H1 (cell line): ENCODE results near the gene NOXO1. TPM values are rescaled to one million over a fixed set of nuclear protein-coding genes. Genes with fewer than 3 reads are reported as not detected.

ENCODE experiments used
- CTCF ChIA-PET: fragments of 300-600 bp; sonication (Branson Sonifier 250); formaldehyde crosslinking; loops from one replicate; lab custom pipeline; 2021; ENCODE audit not compliant: partially characterized antibody; lab: Charles Lee
- POLR2A ChIA-PET: fragments of 300-600 bp; sonication (Branson Sonifier 250); formaldehyde crosslinking; loops from one replicate; lab custom pipeline; 2021; ENCODE audit warnings: inconsistent platforms; ENCODE audit not compliant: partially characterized antibody; lab: Charles Lee
- DNase-seq, 2 experiments: peaks; one replicate each; pipeline versions ENCODE4 v3.0.0 to v3.0.0-alpha.2; 2010 to 2022; ENCODE audit warnings: low spot score in 2 of 2, low read depth in 1 of 2, mixed read lengths in 1 of 2
- FAIRE-seq: peaks from 2 replicates; lab custom pipeline; 2011; peaks lifted over from hg19 to GRCh38; lab: Jason Lieb, UNC
- H2AFZ ChIP-seq: 2 replicates; pipeline ENCODE4 v1.8.1; 2012; ENCODE audit warnings: low read length, inconsistent platforms
- H2AK5ac ChIP-seq: 2 replicates; pipeline ENCODE4 v1.6.1; 2013; ENCODE audit warnings: low read depth, low read length
- H2BK120ac ChIP-seq: replicated peaks from 2 replicates; pipeline ENCODE3; 2013; ENCODE audit warnings: low read depth, low read length, inconsistent platforms
- H2BK12ac ChIP-seq: 2 replicates; pipeline ENCODE4 v1.6.1; 2013; ENCODE audit warnings: low read depth, low read length
- H2BK15ac ChIP-seq: 2 replicates; pipeline ENCODE4 v1.6.1; 2013; ENCODE audit warnings: low read length
- H2BK20ac ChIP-seq: 2 replicates; pipeline ENCODE4 v1.6.1; 2013; ENCODE audit warnings: low read length
- H2BK5ac ChIP-seq: 2 replicates; pipeline ENCODE4 v1.6.1; 2013; ENCODE audit warnings: low read depth, low read length
- H3K14ac ChIP-seq: 2 replicates; pipeline ENCODE4 v1.6.1; 2013; ENCODE audit warnings: inconsistent platforms; ENCODE audit not compliant: insufficient read length
- H3K18ac ChIP-seq: 2 replicates; pipeline ENCODE4 v1.6.1; 2013; ENCODE audit warnings: low read length; ENCODE audit errors: extremely low read depth
- H3K23ac ChIP-seq: 2 replicates; pipeline ENCODE4 v1.6.1; 2013; ENCODE audit warnings: inconsistent platforms; ENCODE audit not compliant: insufficient read length
- H3K23me2 ChIP-seq: 2 replicates; pipeline ENCODE4 v1.6.1; 2013; ENCODE audit warnings: low read depth, low read length
- H3K27ac ChIP-seq: 2 replicates; pipeline ENCODE4 v1.6.1; 2011; ENCODE audit warnings: low read depth, low read length, inconsistent platforms
- H3K27me3 ChIP-seq, 4 experiments: replicated peaks in 1 of 4; 1 replicate in 1 of 4; 2 replicates in 3 of 4; pipeline versions ENCODE4 v1.6.1 to v1.8.1; 2011 to 2013; ENCODE audit warnings: low read length in 3 of 4, mild to moderate bottlenecking in 3 of 4, inconsistent platforms in 2 of 4, mixed read lengths in 2 of 4, moderate library complexity in 1 of 4; ENCODE audit not compliant: control insufficient read depth in 3 of 4, insufficient read depth in 3 of 4; ENCODE audit errors: extremely low read depth in 1 of 4
- H3K36me3 ChIP-seq, 4 experiments: 2 replicates each; pipeline versions ENCODE4 v1.6.1 to v1.8.1; 2011 to 2013; ENCODE audit warnings: mild to moderate bottlenecking in 4 of 4, low read length in 3 of 4, moderate library complexity in 2 of 4, control low read depth in 1 of 4, inconsistent platforms in 1 of 4; ENCODE audit not compliant: insufficient read depth in 4 of 4, control insufficient read depth in 2 of 4
- H3K4ac ChIP-seq: replicated peaks from 2 replicates; pipeline ENCODE3; 2013; ENCODE audit warnings: low read length, low read depth, mixed read lengths, inconsistent platforms; ENCODE audit not compliant: insufficient read length
- H3K4me1 ChIP-seq, 4 experiments: replicated peaks in 1 of 4; 1 replicate in 1 of 4; 2 replicates in 3 of 4; pipeline versions ENCODE4 v1.6.1 to v1.8.1; 2011 to 2013; ENCODE audit warnings: low read length in 3 of 4, inconsistent platforms in 2 of 4, mixed read lengths in 1 of 4; ENCODE audit not compliant: insufficient read depth in 4 of 4, control insufficient read depth in 3 of 4
- H3K4me2 ChIP-seq, 2 experiments: 2 replicates each; pipeline versions ENCODE4 v1.6.1 to v1.8.1; 2011 to 2013; ENCODE audit warnings: low read depth in 2 of 2, low read length in 2 of 2, control low read depth in 1 of 2, inconsistent platforms in 1 of 2, mild to moderate bottlenecking in 1 of 2; ENCODE audit not compliant: insufficient read depth in 1 of 2
- H3K4me3 ChIP-seq, 4 experiments: fragments of 200-600, 300-600 bp in 1 of 4; sonication (generic), shearing (Covaris generic), sonication (Bioruptor Twin) in 1 of 4; 2 replicates each; pipeline versions ENCODE4 v1.5.1 to v1.8.1; 2011 to 2016; ENCODE audit warnings: low read length in 4 of 4, low read depth in 3 of 4, control low read depth in 2 of 4, inconsistent platforms in 2 of 4, mild to moderate bottlenecking in 2 of 4, mixed read lengths in 1 of 4, moderate library complexity in 1 of 4; ENCODE audit not compliant: insufficient read depth in 2 of 4; ENCODE audit errors: extremely low read depth in 1 of 4
- H3K56ac ChIP-seq: replicated peaks from 2 replicates; pipeline ENCODE3; 2013; ENCODE audit warnings: low read depth, mild to moderate bottlenecking, mixed read lengths, low read length, inconsistent platforms; ENCODE audit not compliant: insufficient read length
- H3K79me1 ChIP-seq: 2 replicates; pipeline ENCODE4 v1.6.1; 2013; ENCODE audit warnings: low read depth, low read length, control low read depth
- H3K79me2 ChIP-seq, 2 experiments: 2 replicates each; pipeline versions ENCODE4 v1.6.1 to v1.8.1; 2012 to 2013; ENCODE audit warnings: low read length in 2 of 2, mild to moderate bottlenecking in 2 of 2, inconsistent platforms in 1 of 2; ENCODE audit not compliant: insufficient read depth in 2 of 2, control insufficient read depth in 1 of 2
- H3K9ac ChIP-seq, 4 experiments: replicated peaks in 1 of 4; 1 replicate in 1 of 4; 2 replicates in 3 of 4; pipeline versions ENCODE4 v1.6.1 to v1.8.1; 2011 to 2013; ENCODE audit warnings: low read depth in 3 of 4, low read length in 3 of 4, control low read depth in 2 of 4, mild to moderate bottlenecking in 2 of 4, moderate library complexity in 2 of 4, inconsistent platforms in 1 of 4; ENCODE audit errors: extremely low read depth in 1 of 4
- H3K9me3 ChIP-seq, 2 experiments: 2 replicates each; pipeline versions ENCODE4 v1.6.1 to v1.8.1; 2012 to 2013; ENCODE audit warnings: mild to moderate bottlenecking in 2 of 2, moderate library complexity in 2 of 2, control low read depth in 1 of 2, inconsistent platforms in 1 of 2, low read depth in 1 of 2, low read length in 1 of 2, mixed read lengths in 1 of 2; ENCODE audit not compliant: insufficient read depth in 2 of 2
- H4K20me1 ChIP-seq, 2 experiments: replicated peaks in 1 of 2; 2 replicates each; pipeline versions ENCODE3 to v1.8.1; 2011 to 2013; ENCODE audit warnings: inconsistent platforms in 2 of 2, low read length in 2 of 2, mild to moderate bottlenecking in 1 of 2; ENCODE audit not compliant: insufficient read depth in 2 of 2, control insufficient read depth in 1 of 2
- H4K5ac ChIP-seq: 2 replicates; pipeline ENCODE4 v1.6.1; 2013; ENCODE audit warnings: low read length, low read depth, mixed read lengths, inconsistent platforms; ENCODE audit not compliant: insufficient read length
- H4K8ac ChIP-seq: 2 replicates; pipeline ENCODE4 v1.8.0; 2013; ENCODE audit warnings: mild to moderate bottlenecking, moderate library complexity, low read length, inconsistent platforms; ENCODE audit not compliant: insufficient read depth; ENCODE audit errors: extremely low read depth
- H4K91ac ChIP-seq: replicated peaks from 2 replicates; pipeline ENCODE3; 2013; ENCODE audit warnings: low read length, mixed read lengths, inconsistent platforms; ENCODE audit not compliant: insufficient read length
- ASH2L ChIP-seq: fragments of 200-600, 300-600 bp; sonication (generic); IDR thresholded peaks from one replicate; pipeline ENCODE4 v1.7.1; 2017; ENCODE audit warnings: low read length
- CBX8 ChIP-seq: fragments of 300-800, 300-1000 bp; sonication (generic); IDR thresholded peaks from 2 replicates; pipeline ENCODE4 v1.7.1; 2016; ENCODE audit warnings: low read depth, low read length, borderline replicate concordance
- EZH2 ChIP-seq: fragments of 200-600 bp; sonication (generic); IDR thresholded peaks from 2 replicates; pipeline ENCODE4 v1.7.1; 2012; ENCODE audit warnings: low read depth, mild to moderate bottlenecking, moderate library complexity, low read length, inconsistent platforms; ENCODE audit not compliant: severe bottlenecking
- KDM4A ChIP-seq: IDR thresholded peaks from one replicate; pipeline ENCODE4 v1.7.1; 2012; ENCODE audit warnings: low read depth, mild to moderate bottlenecking, moderate library complexity, low read length, inconsistent platforms; ENCODE audit not compliant: severe bottlenecking
- PHF8 ChIP-seq: fragments of 200-600 bp; sonication (generic); conservative IDR thresholded peaks from 2 replicates; pipeline ENCODE4 v1.7.1; 2012; ENCODE audit warnings: low read depth, mild to moderate bottlenecking, inconsistent platforms, low read length, moderate library complexity
- POLR2AphosphoS5 ChIP-seq: IDR thresholded peaks from 2 replicates; pipeline ENCODE4 v1.6.1; 2011; ENCODE audit warnings: low read depth, low read length
- POU5F1 ChIP-seq: IDR thresholded peaks from 2 replicates; pipeline ENCODE4 v1.6.1; 2011; ENCODE audit warnings: low read depth, mild to moderate bottlenecking, low read length, moderate library complexity
- RBBP5 ChIP-seq: IDR thresholded peaks from 2 replicates; pipeline ENCODE4 v1.7.1; 2012; ENCODE audit warnings: low read depth, mild to moderate bottlenecking, inconsistent platforms, low read length, moderate library complexity, borderline replicate concordance
- RNF2 ChIP-seq: fragments of 200-900, 300-1000 bp; sonication (generic); IDR thresholded peaks from 2 replicates; pipeline ENCODE4 v1.7.1; 2016; ENCODE audit warnings: borderline replicate concordance, low read depth, mild to moderate bottlenecking, antibody characterized with exemption, low read length; ENCODE audit not compliant: poor library complexity, severe bottlenecking; ENCODE audit errors: missing control alignments
- SIX5 ChIP-seq: IDR thresholded peaks from 2 replicates; pipeline ENCODE4 v1.6.1; 2011; ENCODE audit warnings: mild to moderate bottlenecking, low read depth, low read length
- TAF7 ChIP-seq: optimal IDR thresholded peaks from 2 replicates; pipeline ENCODE3; 2011; ENCODE audit warnings: low read depth, mild to moderate bottlenecking, inconsistent platforms, low read length, moderate library complexity, borderline replicate concordance
- TEAD4 ChIP-seq: IDR thresholded peaks from 2 replicates; pipeline ENCODE4 v1.6.1; 2012; ENCODE audit warnings: low read depth, low read length, inconsistent platforms, mixed read lengths
- WGBS, 2 experiments: shearing (Covaris generic) in 1 of 2; methylation state at CpG; one replicate each; pipeline versions ENCODE4 v1.1.6 to v1.1.7; 2013 to 2015; ENCODE audit warnings: low lambda C conversion rate in 2 of 2, mixed read lengths in 2 of 2, inconsistent platforms in 1 of 2, low coverage in 1 of 2, missing lambda C conversion rate in 1 of 2; ENCODE audit not compliant: insufficient replicate concordance in 2 of 2, insufficient coverage in 1 of 2, insufficient read length in 1 of 2; ENCODE audit errors: extremely low coverage in 1 of 2, missing lambda C conversion rate in 1 of 2; 5-methylcytosine and 5-hydroxymethylcytosine counted together
- polyA plus RNA-seq, 7 experiments: library from polyadenylated mRNA; depleted of rRNA in 3 of 7; stranded (reverse) in 5 of 7; unstranded in 2 of 7; fragments of >200 nt in 5 of 7; fragments of 200-250 nt in 2 of 7; gene quantifications; 1 replicate in 5 of 7; 2 replicates in 1 of 7; 4 replicates in 1 of 7; pipeline versions ENCODE4 v1.2.1 to v1.2.3, GENCODE V29; 2011 to 2013; ENCODE audit warnings: missing spikeins in 2 of 7, mixed read lengths in 2 of 7
- total RNA-seq: library from RNA; stranded (reverse); fragmentation: NEBNext Ultra II Directional; extraction: Animal tissue kit (Norgen Biotek cat#: 25700); gene quantifications from 2 replicates; pipeline ENCODE4 v1.2.1, GENCODE V29; 2021

NOXO1 gene
- total and polyA plus RNA-seq, 2 of the 8 experiments (the other 6 are each of a cell fraction or from before 2014, with no cell fraction given) = 1.3 to 2.5 TPM

GRCh38 chr16:1966460-1966859 is 14.8 kb downstream of the NOXO1 start, which contains the start of gene RNF151:
TSS of gene RNF151 (plus strand) at chr16:1966856. CDS start at chr16:1966882, 26 bp downstream.
- CTCF ChIA-PET = interaction anchor here (0.6 to 3.0 kb wide), 8 partner anchors 13 to 1899 kb away, joined by 3 to 9 read pairs (median 5); no protein-coding TSS in a partner anchor
- H4K8ac ChIP-seq = peak within 1 kb of the TSS; percentile 20; the same call in 1 of the 2 replicates
- no peak within 1 kb of the TSS for H2AFZ ChIP-seq
- no peak within 1 kb of the TSS for H3K18ac ChIP-seq
- H3K56ac ChIP-seq = no peak within 1 kb of the TSS
- no peak within 1 kb of the TSS for H4K91ac ChIP-seq
- H4K20me1 ChIP-seq = peaks cover 12 to 15% of the 10 kb centered on the region in 2 experiments
- no peak within 1 kb of the TSS for H2BK15ac ChIP-seq
- H2BK5ac ChIP-seq = no peak within 1 kb of the TSS
- H3K9me3 ChIP-seq = no peaks in the 10 kb centered on the region
- H3K4me1 ChIP-seq = peaks cover 0 to 16% (median 5%) of the 10 kb centered on the region in 4 experiments; a peak in 5 of 7 replicates
- no peak within 1 kb of the TSS for H3K4ac ChIP-seq
- peak within 1 kb of the TSS; percentile 98 to 99 (median 98) for H3K4me3 ChIP-seq
- H3K23me2 ChIP-seq = peaks cover 18% of the 10 kb centered on the region
- H2BK120ac ChIP-seq = no peak within 1 kb of the TSS
- no peak within 1 kb of the TSS for H2BK12ac ChIP-seq
- no peaks in the 10 kb centered on the region for H3K27me3 ChIP-seq
- H3K4me2 ChIP-seq = peak within 1 kb of the TSS; percentile 86 to 98
- H3K79me1 ChIP-seq = peaks cover 13% of the 10 kb centered on the region
- no peak within 1 kb of the TSS for H3K27ac ChIP-seq
- peaks cover 10 to 30% of the 10 kb centered on the region in 2 experiments for H3K79me2 ChIP-seq
- H3K23ac ChIP-seq = no peak within 1 kb of the TSS
- H4K5ac ChIP-seq = no peak within 1 kb of the TSS
- DNase-seq (no peak), FAIRE-seq (no peak)
- H2AK5ac ChIP-seq = no peak within 1 kb of the TSS
- H3K14ac ChIP-seq = no peak within 1 kb of the TSS
- POLR2A ChIA-PET = interaction anchor here (0.7 to 19.8 kb wide), 18 partner anchors 8 to 818 kb away, joined by 3 to 736 read pairs (median 16); partner anchors contain the start of genes EME2, FAHD1, GFER and HAGH
- H3K36me3 ChIP-seq = peaks cover 17 to 28% (median 24%) of the 10 kb centered on the region in 4 experiments
- no peak within 1 kb of the TSS for H2BK20ac ChIP-seq
- WGBS, 2 experiments = 92% methylated on average over 6 of the region's 6 CpGs; no CpG with 5 or more reads in 1 of the 2 experiments
- no peak for TF ChIP-seq POLR2AphosphoS5
- TF ChIP-seq ASH2L = no peak
- no peak for TF ChIP-seq TAF7
- TF ChIP-seq PHF8 = no peak
- no peak for TF ChIP-seq RNF2
- TF ChIP-seq POU5F1 = no peak
- TF ChIP-seq TEAD4 = no peak
- no peak for TF ChIP-seq SIX5
- TF ChIP-seq CBX8 = no peak
- no peak for TF ChIP-seq RBBP5
- no peak for TF ChIP-seq KDM4A
- no peak for TF ChIP-seq EZH2
- H3K9ac ChIP-seq = peak within 1 kb of the TSS in 3 of 4 experiments; percentile 73 to 97 (median 90); a peak in 3 of 7 replicates
